ENCODE results near the gene CYB561. TPM values are rescaled to one million over a fixed set of nuclear protein-coding genes. Genes with fewer than 3 reads are reported as not detected.
A peak's percentile ranks its signal among the peaks of the same experiment; 100 is the strongest.

The CYB561 gene
- polyA plus RNA-seq, 3 donors, result 5.2 to 11.8 (median 8.3) TPM

DNA sequence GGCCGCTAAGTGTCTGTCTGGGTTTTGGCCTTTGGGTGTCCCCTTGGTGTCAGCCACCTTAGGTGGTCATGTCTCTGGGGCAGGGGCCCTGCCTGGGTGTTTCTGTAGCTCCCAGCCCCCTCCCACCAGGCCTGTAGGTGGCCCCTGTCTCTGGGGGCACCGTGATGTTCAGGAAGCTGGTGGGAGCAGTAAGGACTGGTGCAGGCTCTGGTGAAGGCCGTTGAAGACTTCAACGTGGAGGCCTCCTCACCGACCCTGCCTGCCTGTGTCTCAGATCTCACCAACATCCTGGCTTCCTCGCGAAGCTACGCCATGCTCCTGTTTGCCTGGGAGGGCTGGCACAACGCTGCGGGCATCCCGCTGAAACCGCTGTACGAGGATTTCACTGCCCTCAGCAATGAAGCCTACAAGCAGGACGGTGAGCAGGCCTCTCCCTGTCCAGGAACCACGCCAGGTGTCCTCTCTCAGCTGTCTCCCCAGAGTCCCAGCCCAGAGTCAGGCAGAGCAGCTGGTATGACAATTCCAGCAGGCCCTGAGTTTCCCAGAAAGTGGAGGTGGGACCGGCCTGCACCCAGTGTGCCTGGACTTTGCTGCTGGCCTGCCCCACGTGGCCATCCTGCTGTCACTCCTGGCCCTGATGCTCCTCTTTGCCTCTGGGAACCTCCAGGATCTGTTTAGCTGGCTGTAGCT lies 33.5 kb upstream of the CYB561 start:
- H3K79me2 ChIP-seq (ENCODE audit: insufficient read depth, low read length), result no peaks in the 10 kb centered on the region
- H3K9me3 ChIP-seq (replicated peaks in 1 of 2; ENCODE audit: control insufficient read depth in 1 of 2, insufficient read depth in 1 of 2, low read length in 2 of 2), result peaks cover 3 to 7% of the 10 kb centered on the region in 2 donors
- no peak overlapping the region for H3K4me2 ChIP-seq (replicated peaks; ENCODE audit: extremely low read depth, low read length, poor library complexity, severe bottlenecking)
- no peak overlapping the region for H3K27ac Mint-ChIP-seq
- peaks cover 0 to 20% (median 4%) of the 10 kb centered on the region in 7 donors for H3K9me3 Mint-ChIP-seq
- peaks cover 9 to 21% of the 10 kb centered on the region in 2 donors for H3K4me1 ChIP-seq (ENCODE audit: control insufficient read depth in 1 of 2, insufficient read depth in 2 of 2, low read length in 2 of 2)
- no peak overlapping the region for H3K4me3 Mint-ChIP-seq
- WGBS (ENCODE audit: insufficient coverage), result 86% methylated on average over 17 of the region's 17 CpGs
- intact Hi-C loops (cut with micrococcal nuclease), result loop anchor here (1.0 kb wide), 2 partner anchors 54 to 55 kb away; no protein-coding TSS in a partner anchor
- H3K36me3 ChIP-seq (replicated peaks in 1 of 2; ENCODE audit: control insufficient read depth in 1 of 2, insufficient read depth in 2 of 2, low read length in 2 of 2), result no peaks in the 10 kb centered on the region
- H3K36me3 Mint-ChIP-seq, result peaks cover 3 to 6% of the 10 kb centered on the region in 2 donors
- no peak overlapping the region for H3K27ac ChIP-seq (ENCODE audit: low read depth in 1 of 2, low read length in 2 of 2)
- no peak for TF ChIP-seq CTCF (IDR thresholded peaks at IDR 0.05)
- H4K20me1 ChIP-seq (ENCODE audit: insufficient read depth, low read length), result no peaks in the 10 kb centered on the region
- H3K9ac ChIP-seq (ENCODE audit: insufficient read depth, low read length, poor library complexity, severe bottlenecking), result no peak overlapping the region
- H3K27me3 Mint-ChIP-seq (ENCODE audit: low read depth in 3 of 3), result peaks cover 29 to 48% (median 35%) of the 10 kb centered on the region in 3 donors
- DNase-seq, result no peak
- peaks cover 12% of the 10 kb centered on the region for H3K4me1 Mint-ChIP-seq
- H3K27me3 ChIP-seq (ENCODE audit: control insufficient read depth in 2 of 2, insufficient read depth in 2 of 2, low read length in 2 of 2), result peaks cover 6 to 40% of the 10 kb centered on the region in 2 donors
- no peak overlapping the region for H3K4me3 ChIP-seq (replicated peaks in 1 of 3; ENCODE audit: low read depth in 2 of 3, low read length in 3 of 3)
- no peak overlapping the region for H2AFZ ChIP-seq (ENCODE audit: insufficient read depth, low read depth, low read length, poor library complexity, severe bottlenecking)

- peak; percentile 72 for TF ChIP-seq CTCF (IDR thresholded peaks at IDR 0.05)
- Mint-ChIP-seq H3K27me3 (ENCODE audit: low read depth in 3 of 3) (peaks cover 32 to 55% (median 39%) of the 10 kb centered on the region in 3 donors), H3K27ac (no peak overlapping the region), H3K9me3 (peaks cover 0 to 22% (median 4%) of the 10 kb centered on the region in 7 donors), H3K36me3 (peaks cover 3 to 6% of the 10 kb centered on the region in 2 donors), H3K4me3 (peak overlapping the region in 1 of 2 donors; percentile 30), H3K4me1 (peaks cover 14% of the 10 kb centered on the region)
- Histone ChIP-seq H3K9me3 (replicated peaks in 1 of 2; ENCODE audit: control insufficient read depth in 1 of 2, insufficient read depth in 1 of 2, low read length in 2 of 2) (peaks cover 3 to 7% of the 10 kb centered on the region in 2 donors), H3K36me3 (replicated peaks in 1 of 2; ENCODE audit: control insufficient read depth in 1 of 2, insufficient read depth in 2 of 2, low read length in 2 of 2) (no peaks in the 10 kb centered on the region), H3K4me1 (ENCODE audit: control insufficient read depth in 1 of 2, insufficient read depth in 2 of 2, low read length in 2 of 2) (peaks cover 9 to 21% of the 10 kb centered on the region in 2 donors), H2AFZ (ENCODE audit: insufficient read depth, low read depth, low read length, poor library complexity, severe bottlenecking) (no peak overlapping the region), H4K20me1 (ENCODE audit: insufficient read depth, low read length) (no peaks in the 10 kb centered on the region), H3K27me3 (ENCODE audit: control insufficient read depth in 2 of 2, insufficient read depth in 2 of 2, low read length in 2 of 2) (peaks cover 6 to 46% of the 10 kb centered on the region in 2 donors), H3K4me2 (replicated peaks; ENCODE audit: extremely low read depth, low read length, poor library complexity, severe bottlenecking) (no peak overlapping the region), H3K27ac (ENCODE audit: low read depth in 1 of 2, low read length in 2 of 2) (no peak overlapping the region), H3K4me3 (replicated peaks in 1 of 3; ENCODE audit: low read depth in 2 of 3, low read length in 3 of 3) (no peak overlapping the region), H3K79me2 (ENCODE audit: insufficient read depth, low read length) (no peaks in the 10 kb centered on the region), H3K9ac (ENCODE audit: insufficient read depth, low read length, poor library complexity, severe bottlenecking) (no peak overlapping the region)
- intact Hi-C loops (cut with micrococcal nuclease), result loop anchor here (1.0 kb wide), 2 partner anchors 54 to 55 kb away; no protein-coding TSS in a partner anchor
- peak; percentile 56 to 73 (median 57) for DNase-seq
- WGBS (ENCODE audit: insufficient coverage), result 45% methylated on average over 14 of the region's 16 CpGs
Observed at GRCh38 chr17:63478814-63479494, 32.8 kb upstream of the CYB561 start.
